ENCODE data around the gene TMEM232.
"Not testable (repeated sequence)": the region's sequence is repeated elsewhere in the genome, so short reads cannot be mapped to it uniquely, and the experiment has no call there.

TMEM232 gene

GRCh38 chr5:110707260-110707844 lies 19.1 kb downstream of the TMEM232 start:
- DNase-seq (ENCODE audit: low read depth in 2 of 3, low spot score in 1 of 3) = no peak

GRCh38 chr5:110705349-110705748 lies 21.1 kb downstream of the TMEM232 start:
- DNase-seq (ENCODE audit: low read depth in 2 of 3, low spot score in 1 of 3) = no peak

GRCh38 chr5:110703481-110703880 lies 23.0 kb downstream of the TMEM232 start:
- no peak for DNase-seq (ENCODE audit: low read depth in 2 of 3, low spot score in 1 of 3)

GRCh38 chr5:110702704-110703103 lies 23.8 kb downstream of the TMEM232 start:
- DNase-seq (ENCODE audit: low read depth in 2 of 3, low spot score in 1 of 3) = no peak

- no peak for DNase-seq (ENCODE audit: low read depth in 2 of 3, low spot score in 1 of 3)
Observed at GRCh38 chr5:110702300-110702699, 24.2 kb downstream of the TMEM232 start.

GRCh38 chr5:110692669-110693068 lies 33.8 kb downstream of the TMEM232 start:
- not testable (repeated sequence) for DNase-seq (ENCODE audit: low read depth in 2 of 3, low spot score in 1 of 3)

GRCh38 chr5:110690587-110690986 lies 35.9 kb downstream of the TMEM232 start:
- not testable (repeated sequence) for DNase-seq (ENCODE audit: low read depth in 2 of 3, low spot score in 1 of 3)

- DNase-seq (ENCODE audit: low read depth in 2 of 3, low spot score in 1 of 3) = no peak
Observed at GRCh38 chr5:110687485-110687884, 39.0 kb downstream of the TMEM232 start.

- no peak for DNase-seq (ENCODE audit: low read depth in 2 of 3, low spot score in 1 of 3)
Observed at GRCh38 chr5:110686270-110686669, 40.2 kb downstream of the TMEM232 start.

- DNase-seq (ENCODE audit: low read depth in 2 of 3, low spot score in 1 of 3) = no peak
Observed at GRCh38 chr5:110681953-110682352, 44.5 kb downstream of the TMEM232 start.

GRCh38 chr5:110681109-110681508 lies 45.4 kb downstream of the TMEM232 start:
- DNase-seq (ENCODE audit: low read depth in 2 of 3, low spot score in 1 of 3) = no peak

- DNase-seq (ENCODE audit: low read depth in 2 of 3, low spot score in 1 of 3) = not testable (repeated sequence)
Observed at GRCh38 chr5:110676554-110676953, 49.9 kb downstream of the TMEM232 start.

- DNase-seq (ENCODE audit: low read depth in 2 of 3, low spot score in 1 of 3) = no peak
Observed at GRCh38 chr5:110665184-110665726, 61.2 kb downstream of the TMEM232 start.

- no peak for DNase-seq (ENCODE audit: low read depth in 2 of 3, low spot score in 1 of 3)
Observed at GRCh38 chr5:110663525-110663924, 62.9 kb downstream of the TMEM232 start.

- DNase-seq (ENCODE audit: low read depth in 2 of 3, low spot score in 1 of 3) = no peak
Observed at GRCh38 chr5:110658006-110658405, 68.5 kb downstream of the TMEM232 start.

GRCh38 chr5:110653231-110653970 lies 73.1 kb downstream of the TMEM232 start:
- DNase-seq (ENCODE audit: low read depth in 2 of 3, low spot score in 1 of 3) = no peak

- DNase-seq (ENCODE audit: low read depth in 2 of 3, low spot score in 1 of 3) = no peak
Observed at GRCh38 chr5:110651507-110651906, 75.0 kb downstream of the TMEM232 start.

GRCh38 chr5:110644357-110644756 lies 82.1 kb downstream of the TMEM232 start:
- no peak for DNase-seq (ENCODE audit: low read depth in 2 of 3, low spot score in 1 of 3)

- no peak for DNase-seq (ENCODE audit: low read depth in 2 of 3, low spot score in 1 of 3)
Observed at GRCh38 chr5:110638970-110639902, 87.2 kb downstream of the TMEM232 start.

- DNase-seq (ENCODE audit: low read depth in 2 of 3, low spot score in 1 of 3) = no peak
Observed at GRCh38 chr5:110634475-110634874, 92.0 kb downstream of the TMEM232 start.

- no peak for DNase-seq (ENCODE audit: low read depth in 2 of 3, low spot score in 1 of 3)
Observed at GRCh38 chr5:110631236-110631635, 95.2 kb downstream of the TMEM232 start.
